ENCODE measurements around the gene CYBRD1.

DNA sequence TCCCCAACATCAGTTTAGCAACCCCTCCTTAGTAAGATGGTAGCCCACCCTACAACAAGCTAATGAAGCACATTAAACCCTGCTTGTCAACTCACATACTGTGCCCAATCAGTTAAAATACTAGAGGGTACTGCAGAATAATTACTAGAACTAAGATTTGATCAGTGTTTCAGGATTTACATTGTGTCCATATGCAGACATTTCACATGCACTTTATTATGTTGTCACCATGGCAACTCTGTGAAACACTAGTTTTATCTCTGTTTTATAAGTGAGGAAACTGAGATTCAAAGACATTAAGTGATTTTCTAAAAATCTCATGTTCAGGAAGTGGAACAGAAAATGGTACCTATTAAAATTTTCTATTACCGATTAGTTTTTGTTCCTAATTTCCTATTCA is 61.7 kb downstream of the CYBRD1 start:
- no peak for TF ChIP-seq POLR2AphosphoS5 (IDR thresholded peaks at IDR 0.05; ENCODE audit: borderline replicate concordance, low read depth, low read length)
- no peak for TF ChIP-seq EZH2 (IDR thresholded peaks at IDR 0.05)
- no peak for TF ChIP-seq FOXP2 (optimal IDR thresholded peaks at IDR 0.05; ENCODE audit: control extremely low read depth, extremely low read length, insufficient read depth)

All from SK-N-MC (cell line).